BLaER1 treated with 17β-estradiol and CSF1 and Interleukin-3, amounts not matched to agents 10 nM and 100 nM (cell line): Measurements from ENCODE around the gene LCP2.

Source experiments
- H3K27ac ChIP-seq, 11 experiments: shearing (Covaris generic); formaldehyde crosslinking; 2 replicates each; pipeline ENCODE4 v1.8.1; 2022
- H3K27me3 ChIP-seq, 11 experiments: shearing (Covaris generic); formaldehyde crosslinking; 2 replicates each; pipeline ENCODE4 v1.8.1; 2022
- H3K36me3 ChIP-seq, 11 experiments: shearing (Covaris generic); formaldehyde crosslinking; 2 replicates each; pipeline ENCODE4 v1.8.1; 2022
- H3K4me1 ChIP-seq, 10 experiments: shearing (Covaris generic); formaldehyde crosslinking; 2 replicates each; pipeline ENCODE4 v1.8.1; 2022
- H3K4me2 ChIP-seq, 11 experiments: shearing (Covaris generic); formaldehyde crosslinking; 2 replicates each; pipeline ENCODE4 v1.8.1; 2022
- H3K4me3 ChIP-seq, 10 experiments: shearing (Covaris generic); formaldehyde crosslinking; 2 replicates each; pipeline ENCODE4 v1.8.1; 2022
- H3K9ac ChIP-seq, 11 experiments: shearing (Covaris generic); formaldehyde crosslinking; 2 replicates each; pipeline ENCODE4 v1.8.1; 2022
- H3K9me3 ChIP-seq, 11 experiments: shearing (Covaris generic); formaldehyde crosslinking; replicated peaks in 1 of 11; 2 replicates each; pipeline ENCODE4 v1.8.1; 2022
- H4K20me1 ChIP-seq, 11 experiments: shearing (Covaris generic); formaldehyde crosslinking; 2 replicates each; pipeline ENCODE4 v1.8.1; 2022
- Cebpa-rat ChIP-seq, 11 experiments: shearing (Covaris generic); IDR thresholded peaks; 2 replicates each; pipeline ENCODE4 v1.8.1; 2022

The LCP2 gene

DNA sequence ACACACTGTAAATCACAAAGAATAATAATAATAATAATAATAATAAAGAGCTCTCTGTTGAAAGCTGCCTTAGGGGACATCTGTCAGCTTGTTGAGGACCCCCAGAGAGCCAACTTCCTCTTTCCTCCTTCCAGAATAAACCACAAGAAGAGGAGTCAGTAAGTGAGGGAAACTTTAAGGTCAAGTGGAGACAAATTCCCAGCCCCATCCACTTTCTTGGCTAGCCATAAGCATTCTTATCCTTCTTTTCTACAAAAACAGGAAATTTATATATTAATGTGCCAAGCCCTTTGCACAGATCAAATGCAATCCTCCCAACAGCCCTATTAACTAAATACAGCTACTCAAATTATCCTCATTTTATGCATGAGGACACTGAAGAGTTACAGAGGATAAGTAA lies 74.2 kb downstream of the LCP2 start:
- TF ChIP-seq Cebpa-rat (IDR thresholded peaks at IDR 0.05) = no peak
- H3K27ac ChIP-seq = no peak overlapping the region
- no peaks in the 10 kb centered on the region for H3K9me3 ChIP-seq
- no peaks in the 10 kb centered on the region for H3K36me3 ChIP-seq
- no peaks in the 10 kb centered on the region for H3K27me3 ChIP-seq
- H4K20me1 ChIP-seq = no peaks in the 10 kb centered on the region
- no peak overlapping the region for H3K4me3 ChIP-seq
- H3K4me1 ChIP-seq = peaks cover 17 to 26% (median 24%) of the 10 kb centered on the region in 10 experiments
- H3K9ac ChIP-seq = no peak overlapping the region
- peak overlapping the region in 9 of 11 experiments; percentile 14 to 47 (median 35); a peak in 16 of 22 replicates for H3K4me2 ChIP-seq

DNA sequence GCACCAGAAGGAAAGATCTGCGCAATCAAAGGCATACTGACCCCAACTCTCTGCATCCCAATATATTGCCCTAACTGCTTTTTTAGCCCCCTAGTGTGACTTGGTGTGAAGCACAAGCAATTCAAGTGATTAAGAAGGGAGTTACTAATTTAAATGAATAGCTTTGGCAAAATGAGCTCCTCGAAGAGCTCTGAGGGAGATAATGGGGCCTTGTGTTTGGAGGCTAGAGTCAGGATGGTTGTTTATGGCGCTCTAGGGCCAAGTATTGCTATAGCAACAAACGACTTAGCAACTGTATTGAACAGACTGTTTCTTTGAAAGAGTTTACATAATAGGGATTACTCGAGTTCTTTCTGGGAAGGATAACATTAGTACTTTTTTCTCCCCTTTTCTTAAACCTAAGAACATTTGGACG lies 76.2 kb downstream of the LCP2 start:
- Histone ChIP-seq H3K4me3 (no peak overlapping the region), H3K4me2 (no peak overlapping the region), H3K27ac (no peak overlapping the region), H3K9me3 (no peaks in the 10 kb centered on the region), H3K9ac (no peak overlapping the region), H4K20me1 (no peaks in the 10 kb centered on the region), H3K4me1 (peaks cover 17 to 26% (median 24%) of the 10 kb centered on the region in 10 experiments), H3K27me3 (no peaks in the 10 kb centered on the region), H3K36me3 (no peaks in the 10 kb centered on the region)
- TF ChIP-seq Cebpa-rat (IDR thresholded peaks at IDR 0.05) = no peak

DNA sequence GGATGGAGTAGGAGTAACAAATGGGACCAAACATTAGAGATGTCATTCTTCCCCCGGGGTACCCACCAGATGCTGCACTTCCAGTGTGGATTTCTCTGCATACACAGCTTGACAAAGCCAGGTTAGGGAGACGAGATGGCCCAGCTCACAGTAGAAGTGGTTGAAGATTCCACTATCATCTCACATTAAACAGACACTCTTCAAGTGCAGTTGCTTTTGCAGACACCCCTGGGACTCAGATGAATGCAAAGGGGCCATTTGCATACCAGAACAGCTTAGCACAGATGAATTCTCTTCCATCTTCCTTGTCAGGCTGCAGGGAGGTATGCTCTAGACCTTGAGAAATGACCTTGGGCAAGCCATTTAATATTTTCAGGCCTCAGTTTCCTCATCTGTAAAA lies 77.4 kb downstream of the LCP2 start:
- no peak for TF ChIP-seq Cebpa-rat (IDR thresholded peaks at IDR 0.05)
- H3K4me2 ChIP-seq = peak overlapping the region in 10 of 11 experiments; percentile 2 to 59 (median 20); a peak in 9 of 22 replicates
- H3K36me3 ChIP-seq = no peaks in the 10 kb centered on the region
- no peak overlapping the region for H3K4me3 ChIP-seq
- no peaks in the 10 kb centered on the region for H3K27me3 ChIP-seq
- no peak overlapping the region for H3K27ac ChIP-seq
- H4K20me1 ChIP-seq = no peaks in the 10 kb centered on the region
- H3K9me3 ChIP-seq = no peaks in the 10 kb centered on the region
- peaks cover 17 to 31% (median 25%) of the 10 kb centered on the region in 10 experiments for H3K4me1 ChIP-seq
- H3K9ac ChIP-seq = no peak overlapping the region

DNA sequence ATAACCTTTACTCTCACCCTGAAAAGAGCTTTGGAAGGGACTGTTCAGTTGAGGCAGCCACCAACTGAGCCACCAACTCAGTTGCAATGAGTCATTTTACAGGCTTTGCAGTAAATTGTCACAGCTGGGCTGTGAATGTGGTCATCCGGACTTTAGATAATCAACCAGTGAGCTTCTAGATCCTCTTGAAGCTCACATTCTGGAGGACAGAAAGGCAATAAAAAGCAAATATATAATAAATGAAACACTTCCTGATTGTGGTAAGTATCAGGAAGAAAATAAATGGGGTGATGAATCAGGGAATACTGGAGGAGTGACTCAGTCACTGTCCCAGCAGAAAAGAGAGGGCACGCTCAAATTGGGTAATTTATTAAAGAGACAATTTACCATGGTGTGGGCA lies 78.0 kb downstream of the LCP2 start:
- TF ChIP-seq Cebpa-rat (IDR thresholded peaks at IDR 0.05) = no peak
- H3K9me3 ChIP-seq = no peaks in the 10 kb centered on the region
- no peak overlapping the region for H3K27ac ChIP-seq
- no peak overlapping the region for H3K4me3 ChIP-seq
- no peaks in the 10 kb centered on the region for H3K36me3 ChIP-seq
- H4K20me1 ChIP-seq = no peaks in the 10 kb centered on the region
- H3K4me1 ChIP-seq = peaks cover 17 to 31% (median 25%) of the 10 kb centered on the region in 10 experiments
- H3K27me3 ChIP-seq = no peaks in the 10 kb centered on the region
- no peak overlapping the region for H3K9ac ChIP-seq
- H3K4me2 ChIP-seq = peak overlapping the region in 10 of 11 experiments; percentile 2 to 59 (median 23); a peak in 11 of 22 replicates

DNA sequence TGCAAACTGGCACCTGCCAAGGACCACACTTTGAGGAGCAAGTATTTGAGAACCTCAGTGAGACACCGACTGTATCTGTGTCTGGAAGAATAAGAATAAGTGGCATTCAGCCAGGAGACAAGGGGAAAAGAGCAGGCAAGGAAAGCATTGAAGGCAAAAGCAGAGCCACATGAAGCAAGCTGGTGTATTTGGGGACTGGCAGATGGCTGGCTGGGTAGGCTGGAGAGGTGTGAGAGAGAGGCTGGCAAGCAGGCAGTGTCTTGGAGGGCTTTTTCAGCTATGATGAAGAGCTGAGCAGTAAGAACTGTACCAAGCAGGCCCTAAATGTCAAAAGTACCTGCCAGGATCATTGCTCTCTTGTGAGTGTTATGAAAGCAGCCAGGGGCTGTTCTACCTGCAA lies 78.9 kb downstream of the LCP2 start:
- H4K20me1 ChIP-seq = no peaks in the 10 kb centered on the region
- H3K4me2 ChIP-seq = peak overlapping the region in 3 of 11 experiments; percentile 42 to 59 (median 51); a peak in 4 of 22 replicates
- no peaks in the 10 kb centered on the region for H3K36me3 ChIP-seq
- H3K27ac ChIP-seq = no peak overlapping the region
- H3K4me1 ChIP-seq = peaks cover 17 to 28% (median 25%) of the 10 kb centered on the region in 10 experiments
- no peak for TF ChIP-seq Cebpa-rat (IDR thresholded peaks at IDR 0.05)
- H3K9ac ChIP-seq = no peak overlapping the region
- no peak overlapping the region for H3K4me3 ChIP-seq
- H3K27me3 ChIP-seq = no peaks in the 10 kb centered on the region
- no peaks in the 10 kb centered on the region for H3K9me3 ChIP-seq

DNA sequence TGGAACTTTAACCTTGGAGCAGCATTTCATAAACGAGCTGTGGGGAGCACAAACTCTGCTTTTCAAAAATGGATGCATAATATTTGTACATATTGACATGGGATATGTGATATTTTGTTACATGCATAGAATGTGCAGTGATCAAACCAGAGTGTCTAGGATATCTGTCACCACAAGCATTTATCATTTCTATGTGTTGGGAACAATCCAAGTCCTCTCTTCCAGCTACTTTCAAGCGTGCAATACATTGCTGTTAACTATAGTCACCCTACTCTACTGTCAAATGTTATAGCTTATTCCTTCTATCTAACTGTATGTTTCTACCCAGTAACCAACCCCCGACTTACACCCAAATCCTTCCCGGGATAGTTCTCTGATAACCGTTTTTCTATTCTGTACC lies 79.7 kb downstream of the LCP2 start:
- no peaks in the 10 kb centered on the region for H3K27me3 ChIP-seq
- H3K9ac ChIP-seq = no peak overlapping the region
- no peak overlapping the region for H3K27ac ChIP-seq
- H3K4me2 ChIP-seq = no peak overlapping the region
- no peak overlapping the region for H3K4me3 ChIP-seq
- TF ChIP-seq Cebpa-rat (IDR thresholded peaks at IDR 0.05) = no peak
- H3K4me1 ChIP-seq = peaks cover 11 to 21% (median 17%) of the 10 kb centered on the region in 10 experiments; a peak in 19 of 20 replicates
- no peaks in the 10 kb centered on the region for H3K9me3 ChIP-seq
- H4K20me1 ChIP-seq = no peaks in the 10 kb centered on the region
- H3K36me3 ChIP-seq = no peaks in the 10 kb centered on the region

DNA sequence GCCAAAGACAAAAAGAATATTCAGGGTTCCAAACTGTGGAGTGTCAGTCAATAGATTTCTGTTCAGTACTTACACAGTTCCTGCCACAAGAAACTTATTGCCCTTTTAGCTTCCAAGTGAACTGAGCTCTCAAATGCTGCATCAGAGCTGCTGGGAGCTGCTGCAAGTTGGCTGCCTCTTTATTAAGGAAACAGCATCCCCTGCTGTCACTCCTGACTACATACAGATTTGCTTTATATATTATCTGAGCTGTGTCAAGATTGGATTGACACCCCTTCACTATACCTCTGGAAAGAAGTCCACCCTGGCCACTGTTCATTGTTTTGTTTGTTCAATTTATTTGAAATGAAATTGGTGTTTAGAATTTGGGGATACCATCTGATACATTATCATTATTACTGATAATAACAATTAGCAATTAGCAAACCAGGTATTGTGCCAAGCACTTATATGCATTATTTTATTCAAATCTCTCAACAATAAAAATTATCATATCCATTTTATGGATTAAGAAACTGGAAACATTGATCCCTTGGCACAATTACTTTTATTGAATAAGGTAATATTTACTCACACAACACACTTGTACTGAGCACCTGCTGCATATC lies 81.2 kb downstream of the LCP2 start:
- no peaks in the 10 kb centered on the region for H3K36me3 ChIP-seq
- no peaks in the 10 kb centered on the region for H4K20me1 ChIP-seq
- no peaks in the 10 kb centered on the region for H3K9me3 ChIP-seq
- H3K27ac ChIP-seq = no peak overlapping the region
- no peaks in the 10 kb centered on the region for H3K27me3 ChIP-seq
- H3K4me2 ChIP-seq = peak overlapping the region in 5 of 11 experiments; percentile 10 to 47 (median 22); a peak in 7 of 22 replicates
- TF ChIP-seq Cebpa-rat (IDR thresholded peaks at IDR 0.05) = no peak
- no peak overlapping the region for H3K9ac ChIP-seq
- no peak overlapping the region for H3K4me3 ChIP-seq
- H3K4me1 ChIP-seq = peaks cover 9 to 21% (median 16%) of the 10 kb centered on the region in 10 experiments; a peak in 18 of 20 replicates

DNA sequence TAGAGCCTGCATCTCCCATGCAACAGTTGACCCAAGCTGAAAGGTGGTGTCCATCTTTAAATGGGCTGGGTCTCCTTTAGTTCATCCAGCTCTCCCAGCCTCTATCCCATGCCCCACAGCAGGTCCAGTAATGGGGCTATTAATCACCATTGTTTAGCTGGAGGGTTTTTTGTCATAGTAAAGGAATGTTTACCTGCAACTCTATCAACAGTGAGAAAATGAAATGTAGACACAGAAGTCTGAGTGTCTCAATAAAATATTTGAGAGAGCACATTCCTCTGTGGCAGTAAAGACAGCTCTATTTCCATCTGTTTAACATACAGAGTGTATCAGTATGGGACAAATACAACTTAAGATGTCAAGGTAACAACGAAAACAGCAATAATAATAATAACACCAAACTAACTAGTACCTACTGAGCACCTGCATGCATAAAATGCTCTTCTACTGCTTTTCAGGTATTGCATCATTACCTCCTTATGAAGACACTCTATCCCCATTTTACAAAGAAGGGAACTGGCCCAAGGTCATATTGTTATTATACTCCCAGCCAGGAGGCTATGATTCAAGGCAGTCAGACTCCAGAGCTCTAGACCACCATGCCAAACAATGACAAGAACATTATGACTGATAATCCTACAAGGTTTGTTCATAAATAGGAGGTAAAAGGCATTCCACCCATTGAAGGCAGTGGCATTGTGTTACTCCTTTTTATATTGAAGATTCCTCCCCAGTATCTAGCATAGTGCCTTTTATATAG lies 85.8 kb downstream of the LCP2 start:
- Histone ChIP-seq H3K36me3 (no peaks in the 10 kb centered on the region), H3K4me3 (no peak overlapping the region), H3K4me2 (no peak overlapping the region), H4K20me1 (no peaks in the 10 kb centered on the region), H3K27me3 (no peaks in the 10 kb centered on the region), H3K4me1 (peaks cover 0 to 5% (median 0%) of the 10 kb centered on the region in 10 experiments; a peak in 5 of 20 replicates), H3K27ac (no peak overlapping the region), H3K9me3 (no peaks in the 10 kb centered on the region), H3K9ac (no peak overlapping the region)
- no peak for TF ChIP-seq Cebpa-rat (IDR thresholded peaks at IDR 0.05)

DNA sequence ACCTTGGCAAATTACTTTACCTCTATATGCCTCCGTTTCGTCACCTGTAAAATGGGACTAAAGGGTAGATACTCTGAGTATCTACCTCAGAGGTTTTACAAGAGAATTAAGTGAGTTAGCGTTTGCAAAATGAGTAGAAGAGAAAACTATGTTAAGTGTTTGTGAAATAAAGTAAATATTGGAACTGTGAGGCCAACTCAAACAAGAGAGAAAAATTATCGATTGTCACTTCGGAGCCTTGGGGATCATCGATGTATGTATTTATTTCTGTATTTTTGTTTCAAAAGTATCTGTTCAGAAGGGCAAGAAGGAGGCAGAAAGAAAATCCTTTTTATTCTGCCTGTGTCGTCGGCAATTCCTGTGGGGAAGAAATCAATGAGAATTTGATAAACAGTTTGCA lies 90.6 kb downstream of the LCP2 start:
- H3K9me3 ChIP-seq = no peaks in the 10 kb centered on the region
- no peak overlapping the region for H3K4me2 ChIP-seq
- H3K9ac ChIP-seq = no peak overlapping the region
- no peaks in the 10 kb centered on the region for H3K27me3 ChIP-seq
- H4K20me1 ChIP-seq = no peaks in the 10 kb centered on the region
- TF ChIP-seq Cebpa-rat (IDR thresholded peaks at IDR 0.05) = no peak
- no peak overlapping the region for H3K4me3 ChIP-seq
- no peaks in the 10 kb centered on the region for H3K4me1 ChIP-seq
- no peaks in the 10 kb centered on the region for H3K36me3 ChIP-seq
- H3K27ac ChIP-seq = no peak overlapping the region
